HCEC 1CT (cell line): ENCODE results near the gene RBM12.

Experiments
- DNase-seq: peaks from one replicate; pipeline ENCODE4 v3.0.0-alpha.2; 2017

RBM12 gene

GRCh38 chr20:35653430-35653734 is 11.3 kb downstream of the RBM12 start:
- no peak for DNase-seq

GRCh38 chr20:35652641-35653429 is 11.9 kb downstream of the RBM12 start:
- DNase-seq, result no peak

- DNase-seq, result no peak
Observed at GRCh38 chr20:35651958-35652357, 12.7 kb downstream of the RBM12 start.

- no peak for DNase-seq
Observed at GRCh38 chr20:35650632-35651031, 14.1 kb downstream of the RBM12 start.

- DNase-seq, result no peak
Observed at GRCh38 chr20:35648836-35649235, 15.9 kb downstream of the RBM12 start.

GRCh38 chr20:35644806-35645205 is 19.9 kb downstream of the RBM12 start:
- DNase-seq, result no peak

- DNase-seq, result no peak
Observed at GRCh38 chr20:35643045-35643444, 21.7 kb downstream of the RBM12 start.

GRCh38 chr20:35641743-35642142 is 23.0 kb downstream of the RBM12 start:
- DNase-seq, result no peak

GRCh38 chr20:35640724-35641123 is 24.0 kb downstream of the RBM12 start:
- DNase-seq, result no peak

GRCh38 chr20:35638751-35639150 is 25.9 kb downstream of the RBM12 start:
- no peak for DNase-seq

- DNase-seq, result no peak
Observed at GRCh38 chr20:35637276-35637675, 27.4 kb downstream of the RBM12 start.

GRCh38 chr20:35636095-35636494 is 28.6 kb downstream of the RBM12 start:
- no peak for DNase-seq

- no peak for DNase-seq
Observed at GRCh38 chr20:35635652-35636051, 29.0 kb downstream of the RBM12 start.

- DNase-seq, result no peak
Observed at GRCh38 chr20:35632539-35633115, 32.1 kb downstream of the RBM12 start.

- DNase-seq, result no peak
Observed at GRCh38 chr20:35630636-35631035, 34.1 kb downstream of the RBM12 start.

GRCh38 chr20:35629427-35630145 is 35.1 kb downstream of the RBM12 start:
- peak; percentile 17 for DNase-seq

- no peak for DNase-seq
Observed at GRCh38 chr20:35627121-35627520, 37.6 kb downstream of the RBM12 start.

- DNase-seq, result no peak
Observed at GRCh38 chr20:35626386-35627001, 38.2 kb downstream of the RBM12 start.

- no peak for DNase-seq
Observed at GRCh38 chr20:35625584-35626385, 38.9 kb downstream of the RBM12 start.

- no peak for DNase-seq
Observed at GRCh38 chr20:35621560-35621946, 43.1 kb downstream of the RBM12 start.

- no peak for DNase-seq
Observed at GRCh38 chr20:35620818-35621559, 43.7 kb downstream of the RBM12 start.
